Liver (tissue), 9 donors: ENCODE data around the gene COL7A1. TPM values are rescaled to one million over a fixed set of nuclear protein-coding genes. Genes with fewer than 3 reads are reported as not detected.

Experiments used
- DNase-seq: peaks from one replicate; pipeline ENCODE4 v3.0.0-alpha.2; 2017; ENCODE audit warnings: low spot score
- H3K27ac ChIP-seq, 2 donors: one replicate each; pipeline ENCODE4 v1.7.0; 2013; ENCODE audit warnings: inconsistent platforms in 2 of 2, low read length in 2 of 2, control low read depth in 1 of 2, low read depth in 1 of 2, mild to moderate bottlenecking in 1 of 2
- H3K27me3 ChIP-seq, 4 donors: one replicate each; pipeline versions ENCODE4 v1.6.1 to v1.7.0; 2013; ENCODE audit warnings: low read length in 3 of 4, inconsistent platforms in 1 of 4, mild to moderate bottlenecking in 1 of 4, moderate library complexity in 1 of 4; ENCODE audit not compliant: control insufficient read depth in 4 of 4, insufficient read depth in 4 of 4
- H3K36me3 ChIP-seq, 4 donors: one replicate each; pipeline versions ENCODE4 v1.6.1 to v1.7.0; 2013; ENCODE audit warnings: low read length in 3 of 4, mild to moderate bottlenecking in 3 of 4, low read depth in 1 of 4, moderate library complexity in 1 of 4; ENCODE audit not compliant: control insufficient read depth in 4 of 4, insufficient read depth in 3 of 4
- H3K4me1 ChIP-seq, 4 donors: one replicate each; pipeline versions ENCODE4 v1.6.1 to v1.7.0; 2013; ENCODE audit warnings: low read length in 3 of 4, mild to moderate bottlenecking in 3 of 4, moderate library complexity in 1 of 4; ENCODE audit not compliant: control insufficient read depth in 4 of 4, insufficient read depth in 4 of 4
- H3K4me3 ChIP-seq, 3 donors: one replicate each; pipeline versions ENCODE4 v1.6.1 to v1.7.0; 2013; ENCODE audit warnings: low read length in 3 of 3, control low read depth in 1 of 3, low read depth in 1 of 3, mild to moderate bottlenecking in 1 of 3
- H3K9ac ChIP-seq, 2 donors: one replicate each; pipeline ENCODE4 v1.7.0; 2013; ENCODE audit warnings: low read length in 2 of 2, mild to moderate bottlenecking in 2 of 2, moderate library complexity in 2 of 2, control low read depth in 1 of 2, low read depth in 1 of 2
- H3K9me3 ChIP-seq, 4 donors: one replicate each; pipeline versions ENCODE4 v1.6.1 to v1.7.0; 2013; ENCODE audit warnings: low read length in 3 of 4; ENCODE audit not compliant: control insufficient read depth in 4 of 4
- EGR1 ChIP-seq, 2 donors: IDR thresholded peaks; 2 replicates each; pipeline ENCODE4 v1.6.1; 2016 to 2018; ENCODE audit warnings: antibody characterized with exemption in 2 of 2, low read depth in 2 of 2
- FOXA1 ChIP-seq: IDR thresholded peaks from 2 replicates; pipeline ENCODE4 v1.6.1; 2016; ENCODE audit warnings: antibody characterized with exemption
- FOXA2 ChIP-seq: IDR thresholded peaks from 2 replicates; pipeline ENCODE4 v1.6.1; 2016; ENCODE audit warnings: antibody characterized with exemption
- GABPA ChIP-seq, 2 donors: IDR thresholded peaks in 1 of 2; conservative IDR thresholded peaks in 1 of 2; 2 replicates each; pipeline ENCODE4 v1.6.1; 2016; ENCODE audit warnings: antibody characterized with exemption in 2 of 2, mild to moderate bottlenecking in 1 of 2, moderate library complexity in 1 of 2
- HNF4A ChIP-seq, 2 donors: conservative IDR thresholded peaks; 2 replicates each; pipeline ENCODE4 v1.6.1; 2016; ENCODE audit warnings: antibody characterized with exemption in 2 of 2, mild to moderate bottlenecking in 2 of 2
- HNF4G ChIP-seq: IDR thresholded peaks from 2 replicates; pipeline ENCODE4 v1.6.1; 2016; ENCODE audit warnings: antibody characterized with exemption
- JUND ChIP-seq, 2 donors: IDR thresholded peaks; 2 replicates each; pipeline ENCODE4 v1.6.1; 2016; ENCODE audit warnings: antibody characterized with exemption in 2 of 2
- NR2F2 ChIP-seq: IDR thresholded peaks from 2 replicates; pipeline ENCODE4 v1.6.1; 2016; ENCODE audit warnings: antibody characterized with exemption
- RAD21 ChIP-seq, 2 donors: IDR thresholded peaks; 2 replicates each; pipeline ENCODE4 v1.6.1; 2016; ENCODE audit warnings: antibody characterized with exemption in 2 of 2, mild to moderate bottlenecking in 2 of 2
- RXRA ChIP-seq, 2 donors: IDR thresholded peaks; 2 replicates each; pipeline ENCODE4 v1.6.1; 2017 to 2018; ENCODE audit warnings: antibody characterized with exemption in 2 of 2, mild to moderate bottlenecking in 1 of 2
- SP1 ChIP-seq: IDR thresholded peaks from 2 replicates; pipeline ENCODE4 v1.6.1; 2018; ENCODE audit warnings: antibody characterized with exemption, mild to moderate bottlenecking
- TAF1 ChIP-seq: conservative IDR thresholded peaks from 2 replicates; pipeline ENCODE4 v1.6.1; 2016; ENCODE audit warnings: antibody characterized with exemption, mild to moderate bottlenecking
- YY1 ChIP-seq: IDR thresholded peaks from 2 replicates; pipeline ENCODE4 v1.6.1; 2016; ENCODE audit warnings: antibody characterized with exemption, mild to moderate bottlenecking
- WGBS: extraction: QIAGEN DNeasy Blood & Tissue Kit; methylation state at CpG from one replicate; pipeline ENCODE4 v1.1.7; 2013; 5-methylcytosine and 5-hydroxymethylcytosine counted together
- polyA plus RNA-seq, 2 donors: library from polyadenylated mRNA; stranded (reverse) in 1 of 2; unstranded in 1 of 2; fragments of 200-250 nt in 1 of 2; fragments of >200 nt in 1 of 2; fragmentation: Nextera tagmentation in 1 of 2; extraction: Ambion mirVana in 1 of 2; gene quantifications; one replicate each; pipeline versions ENCODE4 v1.2.1 to v1.2.3, GENCODE V29; 2013 to 2015
- total RNA-seq, 2 donors: library from RNA; depleted of rRNA; stranded (reverse); fragments of >200 nt; gene quantifications; one replicate each; pipeline ENCODE4 v1.2.3, GENCODE V29; 2014
- TF ChIP-seq, protein P1 (sequence below): fragments of 150-350 bp; IDR thresholded peaks from 2 replicates; pipeline ENCODE4 v1.5.1; 2017; ENCODE audit warnings: improper control_type of control experiment, low read depth, low read length; ENCODE audit not compliant: missing input control
- TF ChIP-seq, protein P2 (sequence below): IDR thresholded peaks from 2 replicates; pipeline ENCODE4 v1.6.1; 2016; ENCODE audit warnings: antibody characterized with exemption
- TF ChIP-seq, protein P3 (sequence below): IDR thresholded peaks from 2 replicates; pipeline ENCODE4 v1.6.1; 2016; ENCODE audit warnings: antibody characterized with exemption
- TF ChIP-seq, protein P4 (sequence below): IDR thresholded peaks from 2 replicates; pipeline ENCODE4 v1.6.1; 2016; ENCODE audit warnings: antibody characterized with exemption
- TF ChIP-seq, protein P5 (sequence below): IDR thresholded peaks from 2 replicates; pipeline ENCODE4 v1.6.1; 2016; ENCODE audit warnings: antibody characterized with exemption, mild to moderate bottlenecking
- donor health status: healthy.
- donor health status: healthy.
- donor health status: healthy.
- donor health status: healthy.
- donor health status: healthy.

COL7A1 gene
- under 1 TPM; 0.37 to 0.84 TPM for total RNA-seq
- polyA plus RNA-seq = under 1 TPM; 0.24 to 0.43 TPM

DNA sequence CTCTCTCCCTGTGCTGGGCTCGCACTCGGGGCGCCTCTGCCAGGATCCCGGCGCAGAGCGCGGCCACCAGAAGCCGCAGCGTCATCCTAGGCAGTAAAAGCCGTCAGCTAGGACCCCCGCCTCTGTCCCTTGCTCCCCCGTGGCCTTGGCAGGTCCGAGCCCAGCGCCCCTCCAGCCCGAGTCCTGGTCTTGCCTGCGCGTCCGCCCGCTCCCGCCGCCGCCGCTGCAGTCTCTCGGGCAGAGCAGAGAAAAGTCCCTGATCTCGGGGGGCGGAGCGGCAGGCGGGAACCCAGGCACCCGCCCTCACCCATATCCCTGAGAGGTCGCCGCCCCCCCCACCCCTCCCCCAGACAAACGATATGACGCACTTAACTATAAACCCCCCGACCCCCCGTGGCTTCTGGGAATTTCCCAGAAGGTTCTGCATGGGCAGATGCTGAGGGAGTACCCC is at the start of gene COL7A1:
COL7A1 (minus strand) TSS at position 255 of the 451 bp plus-strand sequence; CDS start at position 85, 170 bp downstream.
- DNase-seq = no peak
- Histone ChIP-seq H3K9me3 (no peaks in the 10 kb centered on the region), H3K27ac (no peak within 1 kb of the TSS), H3K27me3 (no peaks in the 10 kb centered on the region), H3K9ac (no peak within 1 kb of the TSS), H3K36me3 (peaks cover 8 to 27% (median 18%) of the 10 kb centered on the region in 4 donors), H3K4me1 (peaks cover 0 to 4% (median 0%) of the 10 kb centered on the region in 4 donors), H3K4me3 (no peak within 1 kb of the TSS)
- no peak for TF ChIP-seq FOXA1
- TF ChIP-seq, protein P1, sequence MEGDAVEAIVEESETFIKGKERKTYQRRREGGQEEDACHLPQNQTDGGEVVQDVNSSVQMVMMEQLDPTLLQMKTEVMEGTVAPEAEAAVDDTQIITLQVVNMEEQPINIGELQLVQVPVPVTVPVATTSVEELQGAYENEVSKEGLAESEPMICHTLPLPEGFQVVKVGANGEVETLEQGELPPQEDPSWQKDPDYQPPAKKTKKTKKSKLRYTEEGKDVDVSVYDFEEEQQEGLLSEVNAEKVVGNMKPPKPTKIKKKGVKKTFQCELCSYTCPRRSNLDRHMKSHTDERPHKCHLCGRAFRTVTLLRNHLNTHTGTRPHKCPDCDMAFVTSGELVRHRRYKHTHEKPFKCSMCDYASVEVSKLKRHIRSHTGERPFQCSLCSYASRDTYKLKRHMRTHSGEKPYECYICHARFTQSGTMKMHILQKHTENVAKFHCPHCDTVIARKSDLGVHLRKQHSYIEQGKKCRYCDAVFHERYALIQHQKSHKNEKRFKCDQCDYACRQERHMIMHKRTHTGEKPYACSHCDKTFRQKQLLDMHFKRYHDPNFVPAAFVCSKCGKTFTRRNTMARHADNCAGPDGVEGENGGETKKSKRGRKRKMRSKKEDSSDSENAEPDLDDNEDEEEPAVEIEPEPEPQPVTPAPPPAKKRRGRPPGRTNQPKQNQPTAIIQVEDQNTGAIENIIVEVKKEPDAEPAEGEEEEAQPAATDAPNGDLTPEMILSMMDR = no peak
- no peak for TF ChIP-seq YY1
- TF ChIP-seq, protein P2, sequence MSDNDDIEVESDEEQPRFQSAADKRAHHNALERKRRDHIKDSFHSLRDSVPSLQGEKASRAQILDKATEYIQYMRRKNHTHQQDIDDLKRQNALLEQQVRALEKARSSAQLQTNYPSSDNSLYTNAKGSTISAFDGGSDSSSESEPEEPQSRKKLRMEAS = no peak
- TF ChIP-seq, protein P3, sequence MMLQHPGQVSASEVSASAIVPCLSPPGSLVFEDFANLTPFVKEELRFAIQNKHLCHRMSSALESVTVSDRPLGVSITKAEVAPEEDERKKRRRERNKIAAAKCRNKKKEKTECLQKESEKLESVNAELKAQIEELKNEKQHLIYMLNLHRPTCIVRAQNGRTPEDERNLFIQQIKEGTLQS = no peak
- TF ChIP-seq TAF1 = no peak
- TF ChIP-seq, protein P4, sequence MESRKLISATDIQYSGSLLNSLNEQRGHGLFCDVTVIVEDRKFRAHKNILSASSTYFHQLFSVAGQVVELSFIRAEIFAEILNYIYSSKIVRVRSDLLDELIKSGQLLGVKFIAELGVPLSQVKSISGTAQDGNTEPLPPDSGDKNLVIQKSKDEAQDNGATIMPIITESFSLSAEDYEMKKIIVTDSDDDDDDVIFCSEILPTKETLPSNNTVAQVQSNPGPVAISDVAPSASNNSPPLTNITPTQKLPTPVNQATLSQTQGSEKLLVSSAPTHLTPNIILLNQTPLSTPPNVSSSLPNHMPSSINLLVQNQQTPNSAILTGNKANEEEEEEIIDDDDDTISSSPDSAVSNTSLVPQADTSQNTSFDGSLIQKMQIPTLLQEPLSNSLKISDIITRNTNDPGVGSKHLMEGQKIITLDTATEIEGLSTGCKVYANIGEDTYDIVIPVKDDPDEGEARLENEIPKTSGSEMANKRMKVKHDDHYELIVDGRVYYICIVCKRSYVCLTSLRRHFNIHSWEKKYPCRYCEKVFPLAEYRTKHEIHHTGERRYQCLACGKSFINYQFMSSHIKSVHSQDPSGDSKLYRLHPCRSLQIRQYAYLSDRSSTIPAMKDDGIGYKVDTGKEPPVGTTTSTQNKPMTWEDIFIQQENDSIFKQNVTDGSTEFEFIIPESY = no peak
- TF ChIP-seq HNF4G = no peak
- no peak for TF ChIP-seq EGR1 (IDR thresholded peaks at IDR 0.05; ENCODE audit: low read depth in 2 of 2)
- TF ChIP-seq SP1 = no peak
- no peak for TF ChIP-seq GABPA (IDR thresholded peaks at IDR 0.05 in 1 of 2, conservative IDR thresholded peaks at IDR 0.05 in 1 of 2)
- TF ChIP-seq HNF4A (conservative IDR thresholded peaks at IDR 0.05) = no peak
- TF ChIP-seq FOXA2 = no peak
- WGBS = 10% methylated on average over 35 of the region's 35 CpGs

DNA sequence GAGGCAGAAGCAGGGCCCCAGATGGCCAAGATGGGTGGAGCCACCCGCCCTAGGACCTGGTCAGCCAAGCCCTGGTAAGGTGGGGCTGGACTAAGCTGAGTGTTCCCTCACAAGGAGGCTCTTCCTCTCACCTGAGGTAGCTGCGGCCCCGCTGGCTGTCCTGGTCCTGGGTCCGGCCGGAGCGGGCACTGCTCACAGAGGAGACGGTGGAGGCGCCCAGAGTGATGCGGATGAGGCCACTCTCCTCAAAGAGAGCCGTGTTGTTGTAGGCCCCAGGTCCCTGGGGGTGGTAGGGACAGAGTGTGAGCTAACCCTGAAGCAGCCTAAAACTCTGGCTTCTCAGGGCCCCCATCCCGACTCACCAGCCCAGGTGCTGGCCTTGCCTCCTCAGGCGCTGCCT is 47.5 kb upstream of the COL7A1 start:
- Histone ChIP-seq H3K36me3 (no peaks in the 10 kb centered on the region), H3K27me3 (no peaks in the 10 kb centered on the region), H3K27ac (no peak overlapping the region), H3K9me3 (no peaks in the 10 kb centered on the region), H3K9ac (no peak overlapping the region), H3K4me1 (no peaks in the 10 kb centered on the region), H3K4me3 (no peak overlapping the region)
- no peak for DNase-seq
- 95% methylated on average over 12 of the region's 12 CpGs for WGBS
- TF ChIP-seq FOXA1 = no peak
- no peak for TF ChIP-seq GABPA (IDR thresholded peaks at IDR 0.05 in 1 of 2, conservative IDR thresholded peaks at IDR 0.05 in 1 of 2)
- no peak for TF ChIP-seq HNF4A (conservative IDR thresholded peaks at IDR 0.05)
- no peak for TF ChIP-seq TAF1
- TF ChIP-seq, protein P1 = no peak
- TF ChIP-seq NR2F2 = no peak
- no peak for TF ChIP-seq RXRA (IDR thresholded peaks at IDR 0.05)
- TF ChIP-seq, protein P4 = no peak
- no peak for TF ChIP-seq EGR1 (IDR thresholded peaks at IDR 0.05; ENCODE audit: low read depth in 2 of 2)
- TF ChIP-seq JUND (IDR thresholded peaks at IDR 0.05) = no peak
- no peak for TF ChIP-seq YY1
- TF ChIP-seq FOXA2 = no peak
- TF ChIP-seq, protein P2 = no peak
- TF ChIP-seq, protein P5, sequence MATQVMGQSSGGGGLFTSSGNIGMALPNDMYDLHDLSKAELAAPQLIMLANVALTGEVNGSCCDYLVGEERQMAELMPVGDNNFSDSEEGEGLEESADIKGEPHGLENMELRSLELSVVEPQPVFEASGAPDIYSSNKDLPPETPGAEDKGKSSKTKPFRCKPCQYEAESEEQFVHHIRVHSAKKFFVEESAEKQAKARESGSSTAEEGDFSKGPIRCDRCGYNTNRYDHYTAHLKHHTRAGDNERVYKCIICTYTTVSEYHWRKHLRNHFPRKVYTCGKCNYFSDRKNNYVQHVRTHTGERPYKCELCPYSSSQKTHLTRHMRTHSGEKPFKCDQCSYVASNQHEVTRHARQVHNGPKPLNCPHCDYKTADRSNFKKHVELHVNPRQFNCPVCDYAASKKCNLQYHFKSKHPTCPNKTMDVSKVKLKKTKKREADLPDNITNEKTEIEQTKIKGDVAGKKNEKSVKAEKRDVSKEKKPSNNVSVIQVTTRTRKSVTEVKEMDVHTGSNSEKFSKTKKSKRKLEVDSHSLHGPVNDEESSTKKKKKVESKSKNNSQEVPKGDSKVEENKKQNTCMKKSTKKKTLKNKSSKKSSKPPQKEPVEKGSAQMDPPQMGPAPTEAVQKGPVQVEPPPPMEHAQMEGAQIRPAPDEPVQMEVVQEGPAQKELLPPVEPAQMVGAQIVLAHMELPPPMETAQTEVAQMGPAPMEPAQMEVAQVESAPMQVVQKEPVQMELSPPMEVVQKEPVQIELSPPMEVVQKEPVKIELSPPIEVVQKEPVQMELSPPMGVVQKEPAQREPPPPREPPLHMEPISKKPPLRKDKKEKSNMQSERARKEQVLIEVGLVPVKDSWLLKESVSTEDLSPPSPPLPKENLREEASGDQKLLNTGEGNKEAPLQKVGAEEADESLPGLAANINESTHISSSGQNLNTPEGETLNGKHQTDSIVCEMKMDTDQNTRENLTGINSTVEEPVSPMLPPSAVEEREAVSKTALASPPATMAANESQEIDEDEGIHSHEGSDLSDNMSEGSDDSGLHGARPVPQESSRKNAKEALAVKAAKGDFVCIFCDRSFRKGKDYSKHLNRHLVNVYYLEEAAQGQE = no peak
- TF ChIP-seq HNF4G = no peak
- TF ChIP-seq SP1 = no peak
- no peak for TF ChIP-seq RAD21 (IDR thresholded peaks at IDR 0.05)
